Left ventricle myocardium inferior (tissue), 1 donor: ENCODE measurements around the gene ATXN1. TPM values are rescaled to one million over a fixed set of nuclear protein-coding genes. Genes with fewer than 3 reads are reported as not detected.

ENCODE experiments used
- DNase-seq: peaks from one replicate; pipeline ENCODE4 v3.0.0-alpha.2; 2020
- H3K27ac ChIP-seq: fragments of 200-600 bp; replicated peaks from 2 replicates; pipeline ENCODE4 v1.8.0; 2021
- H3K27me3 ChIP-seq: fragments of 200-600 bp; 2 replicates; pipeline ENCODE4 v1.8.0; 2021; ENCODE audit warnings: low read depth
- H3K36me3 ChIP-seq: fragments of 200-600 bp; 2 replicates; pipeline ENCODE4 v1.8.0; 2021
- H3K4me1 ChIP-seq: fragments of 200-600 bp; 2 replicates; pipeline ENCODE4 v1.8.0; 2021
- H3K4me3 ChIP-seq: fragments of 200-600 bp; 2 replicates; pipeline ENCODE4 v1.8.0; 2021; ENCODE audit warnings: mild to moderate bottlenecking, moderate library complexity
- H3K9me3 ChIP-seq: fragments of 200-600 bp; replicated peaks from 2 replicates; pipeline ENCODE4 v1.8.0; 2021
- CTCF ChIP-seq: fragments of 200-600 bp; IDR thresholded peaks from 2 replicates; pipeline ENCODE4 v1.8.0; 2021; ENCODE audit warnings: antibody characterized with exemption, mild to moderate bottlenecking, borderline replicate concordance
- intact Hi-C: fragments of 100-400 bp; cut with micrococcal nuclease; formaldehyde crosslinking; loops from one replicate; pipeline ENCODE4 v1.11.0; 2022
- total RNA-seq: library from RNA; stranded (reverse); fragmentation: NEBNext Ultra II Directional; extraction: Animal tissue kit (Norgen Biotek cat#: 25700); gene quantifications from one replicate; pipeline ENCODE4 v1.2.1, GENCODE V29; 2021
- donor health status: DM: no; HTN: yes; CAD: no; lungs with severe emphysema.

ATXN1 gene
- total RNA-seq, 1 donor from 2014 or later, result 41.5 TPM

- H3K4me1 ChIP-seq, result peaks cover 49% of the 10 kb centered on the region
- no peak overlapping the region for H3K4me3 ChIP-seq
- intact Hi-C loops, result no loop called here
Observed at GRCh38 chr6:16731478-16732051, 29.7 kb downstream of the ATXN1 start.

GRCh38 chr6:16730738-16731477 lies 30.4 kb downstream of the ATXN1 start:
- H3K36me3 ChIP-seq, result no peaks in the 10 kb centered on the region
- H3K4me3 ChIP-seq, result no peak overlapping the region
- H3K27me3 ChIP-seq, result no peaks in the 10 kb centered on the region
- DNase-seq, result no peak
- no peak overlapping the region for H3K27ac ChIP-seq
- no peak for TF ChIP-seq CTCF
- H3K9me3 ChIP-seq, result no peaks in the 10 kb centered on the region
- H3K4me1 ChIP-seq, result peaks cover 48% of the 10 kb centered on the region
- intact Hi-C loops, result no loop called here

More at GRCh38 chr6:16731478-16732051, 29.7 kb downstream of the ATXN1 start:
- no peak for DNase-seq
- TF ChIP-seq CTCF, result no peak
- Histone ChIP-seq H3K9me3 (no peaks in the 10 kb centered on the region), H3K27me3 (no peaks in the 10 kb centered on the region), H3K36me3 (no peaks in the 10 kb centered on the region), H3K27ac (no peak overlapping the region)

GRCh38 chr6:16729744-16730143 lies 31.5 kb downstream of the ATXN1 start:
- DNase-seq, result no peak
- peaks cover 49% of the 10 kb centered on the region for H3K4me1 ChIP-seq
- no peaks in the 10 kb centered on the region for H3K27me3 ChIP-seq
- no peaks in the 10 kb centered on the region for H3K9me3 ChIP-seq
- intact Hi-C loops, result no loop called here
- H3K27ac ChIP-seq, result no peak overlapping the region
- no peak overlapping the region for H3K4me3 ChIP-seq
- TF ChIP-seq CTCF, result no peak
- H3K36me3 ChIP-seq, result no peaks in the 10 kb centered on the region

- no peak for TF ChIP-seq CTCF
- Histone ChIP-seq H3K27me3 (no peaks in the 10 kb centered on the region), H3K27ac (no peak overlapping the region), H3K4me3 (no peak overlapping the region), H3K36me3 (no peaks in the 10 kb centered on the region), H3K9me3 (no peaks in the 10 kb centered on the region), H3K4me1 (peaks cover 54% of the 10 kb centered on the region)
- DNase-seq, result no peak
- intact Hi-C loops, result no loop called here
Observed at GRCh38 chr6:16729183-16729691, 32.0 kb downstream of the ATXN1 start.

GRCh38 chr6:16728513-16729182 lies 32.6 kb downstream of the ATXN1 start:
- no peak for DNase-seq
- TF ChIP-seq CTCF, result no peak
- Histone ChIP-seq H3K27me3 (no peaks in the 10 kb centered on the region), H3K27ac (no peak overlapping the region), H3K36me3 (no peaks in the 10 kb centered on the region), H3K9me3 (no peaks in the 10 kb centered on the region), H3K4me1 (peaks cover 59% of the 10 kb centered on the region), H3K4me3 (no peak overlapping the region)
- intact Hi-C loops, result no loop called here
